GM21367 (cell line): Measurements from ENCODE around the gene ZNHIT1.
"Not testable (repeated sequence)": the region's sequence is repeated elsewhere in the genome, so short reads cannot be mapped to it uniquely, and the experiment has no call there.

ENCODE experiments used
- ATAC-seq: cut with Tn5 transposase; IDR thresholded peaks from one replicate; pipeline ENCODE4 v1.9.1; 2021; ENCODE audit not compliant: unreplicated experiment

ZNHIT1 gene

GRCh38 chr7:101240226-101241014 lies 22.5 kb downstream of the ZNHIT1 start:
- ATAC-seq, result no peak

DNA sequence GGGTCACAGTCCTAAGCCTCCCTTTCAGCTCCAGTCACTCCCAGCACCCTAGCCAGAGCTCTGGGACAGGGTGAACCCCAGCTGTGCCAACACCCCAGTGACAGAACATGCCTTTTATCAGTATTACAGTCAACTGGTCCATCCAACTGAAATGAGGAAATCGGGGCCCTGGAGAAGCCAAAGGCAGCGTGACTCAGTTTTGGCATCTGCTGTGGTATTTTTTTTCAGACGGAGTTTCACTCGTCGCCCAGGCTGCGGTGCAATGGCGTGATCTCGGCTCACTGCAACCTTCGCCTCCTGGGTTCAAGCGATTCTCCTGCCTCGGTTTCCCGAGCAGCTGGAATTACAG lies 23.0 kb downstream of the ZNHIT1 start:
- no peak for ATAC-seq

- no peak for ATAC-seq
Measured at GRCh38 chr7:101241443-101242349, 23.7 kb downstream of the ZNHIT1 start.

GRCh38 chr7:101243646-101244374 lies 25.8 kb downstream of the ZNHIT1 start:
- ATAC-seq, result no peak

- ATAC-seq, result peak; percentile 85
Measured at GRCh38 chr7:101244375-101245146, 26.6 kb downstream of the ZNHIT1 start, which contains the start of gene FIS1. Gene FIS1, minus strand, starts transcription at chr7:101245081. Its CDS starts 77 bp downstream, at chr7:101245004.

- ATAC-seq, result no peak
Measured at GRCh38 chr7:101245147-101245668, 27.2 kb downstream of the ZNHIT1 start.

GRCh38 chr7:101248276-101248675 lies 30.3 kb downstream of the ZNHIT1 start:
- no peak for ATAC-seq

GRCh38 chr7:101250324-101250723 lies 32.4 kb downstream of the ZNHIT1 start:
- no peak for ATAC-seq

- peak; percentile 98 for ATAC-seq
Measured at GRCh38 chr7:101251871-101252659, 34.1 kb downstream of the ZNHIT1 start.

GRCh38 chr7:101253199-101253598 lies 35.2 kb downstream of the ZNHIT1 start:
- ATAC-seq, result not testable (repeated sequence)

- no peak for ATAC-seq
Measured at GRCh38 chr7:101255796-101256195, 37.8 kb downstream of the ZNHIT1 start.

DNA sequence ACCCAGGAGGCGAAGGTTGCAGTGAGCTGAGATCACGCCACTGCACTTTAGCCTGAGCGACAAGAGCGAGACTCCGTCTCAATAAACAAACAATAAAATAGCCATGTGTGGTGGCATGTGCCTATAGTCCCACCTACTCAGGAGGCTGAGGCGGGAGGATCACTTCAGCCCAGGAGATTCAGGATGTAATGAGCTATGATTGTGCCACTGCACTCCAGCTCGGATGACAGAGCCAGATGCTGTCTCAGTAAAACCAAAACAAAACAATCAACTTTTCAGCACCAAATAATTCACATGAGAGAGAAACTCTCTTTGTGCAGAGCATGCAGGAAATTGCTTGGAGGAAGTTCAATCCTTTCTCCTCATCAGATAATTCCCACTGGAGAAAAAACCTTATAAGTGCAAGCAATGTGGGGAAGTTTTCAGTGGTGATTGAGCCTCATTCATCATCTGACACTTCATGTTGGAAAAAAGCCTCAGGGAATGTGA lies 40.3 kb downstream of the ZNHIT1 start:
- no peak for ATAC-seq

DNA sequence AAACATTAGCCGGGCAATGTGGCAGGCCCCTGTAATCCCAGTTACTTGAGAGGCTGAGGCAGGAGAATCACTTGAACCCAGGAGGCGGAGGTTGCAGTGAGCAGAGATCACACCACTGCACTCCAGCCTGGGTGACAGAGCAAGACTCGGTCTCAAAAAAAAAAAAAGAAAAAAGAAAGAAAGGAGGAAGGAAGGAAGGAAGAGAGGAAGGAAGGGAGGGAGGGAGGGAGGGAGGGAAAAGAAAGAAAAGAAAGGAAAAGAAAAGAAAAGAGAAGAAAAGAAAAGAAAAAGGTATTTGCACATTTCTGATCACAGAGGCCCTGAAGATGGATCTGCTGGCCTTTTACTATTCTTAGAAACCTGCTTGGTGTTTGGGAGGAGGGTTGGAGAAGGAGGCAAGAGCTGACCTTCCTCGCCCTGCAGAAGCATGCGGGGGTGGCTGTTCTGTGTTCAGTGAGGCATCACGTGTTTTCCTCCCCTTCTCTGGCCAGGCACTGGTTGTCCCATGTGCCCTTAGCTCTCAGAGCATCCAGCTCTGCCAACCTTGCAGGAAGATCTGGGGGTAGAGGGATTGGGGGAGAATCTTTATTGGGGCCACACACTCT lies 46.2 kb downstream of the ZNHIT1 start:
- not testable (repeated sequence) for ATAC-seq

DNA sequence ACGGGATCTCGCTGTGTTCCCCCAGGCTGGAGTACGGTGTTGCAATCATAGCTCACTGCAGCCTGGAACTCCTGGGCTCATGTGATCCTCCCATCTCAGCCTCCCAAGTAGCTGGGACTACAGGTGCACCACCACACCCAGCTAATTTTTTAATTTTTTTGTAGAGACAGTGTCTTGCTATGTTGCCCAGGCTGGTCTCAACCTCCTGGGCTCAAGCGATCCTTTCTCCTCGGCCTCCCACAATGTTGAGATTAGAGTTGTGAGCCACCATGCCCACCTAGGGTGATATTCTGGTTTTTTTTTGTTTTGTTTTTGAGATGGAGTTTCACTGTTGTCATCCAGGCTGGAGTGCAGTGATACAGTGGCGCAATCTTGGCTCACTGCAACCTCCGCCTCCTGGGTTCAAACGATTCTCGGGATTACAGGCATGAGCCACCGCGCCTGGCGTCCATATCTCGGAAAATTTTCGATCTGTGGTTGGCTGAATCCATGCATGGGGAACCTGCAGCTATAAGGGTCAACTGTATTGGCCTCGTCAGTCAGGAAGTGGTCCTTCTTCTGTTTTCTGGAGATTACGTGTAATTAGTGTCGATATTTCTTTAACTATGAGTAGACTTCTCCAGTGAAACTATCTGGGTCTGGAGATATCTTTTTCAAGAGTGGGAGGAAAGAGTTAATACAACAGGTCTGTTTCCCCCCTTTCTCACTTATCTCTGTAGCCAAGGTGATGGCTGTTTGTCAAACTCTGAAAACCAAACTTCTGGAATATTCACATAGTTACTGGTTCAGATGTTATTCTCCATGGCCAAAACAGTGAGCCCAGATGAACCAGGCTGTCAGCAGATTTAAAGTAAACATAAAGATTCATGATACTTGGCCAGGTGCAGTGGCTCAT lies 47.9 kb downstream of the ZNHIT1 start:
- ATAC-seq, result no peak

- ATAC-seq, result no peak
Measured at GRCh38 chr7:101269664-101270063, 51.7 kb downstream of the ZNHIT1 start.

GRCh38 chr7:101271021-101271420 lies 53.1 kb downstream of the ZNHIT1 start:
- ATAC-seq, result no peak

- no peak for ATAC-seq
Measured at GRCh38 chr7:101273206-101273605, 55.2 kb downstream of the ZNHIT1 start.
